HUES48 (cell line): ENCODE results near the gene EXOC8.

ENCODE experiments used
- H3K27ac ChIP-seq: one replicate; pipeline ENCODE4 v1.7.0; 2013; ENCODE audit warnings: low read depth, low read length, inconsistent platforms
- H3K27me3 ChIP-seq: 2 replicates; pipeline ENCODE4 v1.6.1; 2013; ENCODE audit warnings: mild to moderate bottlenecking, low read length; ENCODE audit not compliant: control insufficient read depth, insufficient read depth
- H3K36me3 ChIP-seq: 2 replicates; pipeline ENCODE4 v1.6.1; 2013; ENCODE audit warnings: low read length; ENCODE audit not compliant: control insufficient read depth, insufficient read depth
- H3K4me1 ChIP-seq: 2 replicates; pipeline ENCODE4 v1.6.1; 2013; ENCODE audit warnings: mild to moderate bottlenecking, low read length; ENCODE audit not compliant: control insufficient read depth, insufficient read depth
- H3K4me3 ChIP-seq: 2 replicates; pipeline ENCODE4 v1.5.1; 2013; ENCODE audit warnings: mild to moderate bottlenecking, low read depth, low read length
- H3K9ac ChIP-seq: 2 replicates; pipeline ENCODE4 v1.6.1; 2013; ENCODE audit warnings: mild to moderate bottlenecking, low read depth, low read length, moderate library complexity
- H3K9me3 ChIP-seq: 2 replicates; pipeline ENCODE4 v1.6.1; 2013; ENCODE audit warnings: low read length; ENCODE audit not compliant: control insufficient read depth, insufficient read depth

The EXOC8 gene

DNA sequence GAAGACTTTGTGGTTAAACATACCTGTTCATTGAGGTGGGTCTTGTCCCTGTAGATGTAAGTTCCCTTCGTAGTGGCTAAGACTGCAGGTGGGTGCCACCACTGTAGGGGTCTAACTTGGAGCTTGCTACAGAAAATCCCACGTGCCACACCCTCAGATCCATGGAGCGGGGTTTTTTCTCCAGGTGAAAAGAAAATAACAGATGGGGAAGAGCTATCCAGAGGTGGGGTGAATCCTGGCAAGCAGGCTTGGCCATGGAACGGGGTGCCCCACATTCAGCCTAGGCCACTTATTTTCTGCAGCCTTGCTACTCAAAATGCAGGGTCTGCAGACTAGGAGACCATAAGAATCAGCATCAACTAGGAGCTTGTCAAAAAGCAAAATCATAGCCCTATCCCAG lies 24.0 kb downstream of the EXOC8 start:
- Histone ChIP-seq H3K9me3 (no peaks in the 10 kb centered on the region), H3K27me3 (no peaks in the 10 kb centered on the region), H3K36me3 (no peaks in the 10 kb centered on the region), H3K4me1 (no peaks in the 10 kb centered on the region), H3K27ac (no peak overlapping the region), H3K4me3 (no peak overlapping the region), H3K9ac (no peak overlapping the region)

DNA sequence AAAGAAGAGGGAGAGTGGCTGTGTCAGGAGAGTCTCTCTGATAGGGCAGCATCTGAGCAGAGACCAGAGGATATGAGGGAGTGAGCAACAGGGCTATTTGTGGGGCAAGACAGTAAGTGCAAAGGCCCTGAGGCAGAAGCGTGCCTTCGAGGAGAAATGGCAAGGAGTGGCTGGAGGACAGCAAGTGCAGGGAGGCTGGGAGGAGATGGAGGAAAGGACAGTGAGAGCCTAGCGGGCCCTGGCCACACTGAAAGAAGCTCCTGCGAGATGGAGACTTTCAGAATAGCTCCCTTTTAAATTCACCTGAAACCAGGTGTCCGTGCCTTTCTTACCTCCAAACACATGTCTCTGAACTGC lies 25.2 kb downstream of the EXOC8 start:
- no peak overlapping the region for H3K9ac ChIP-seq
- no peaks in the 10 kb centered on the region for H3K36me3 ChIP-seq
- no peak overlapping the region for H3K4me3 ChIP-seq
- no peaks in the 10 kb centered on the region for H3K9me3 ChIP-seq
- no peaks in the 10 kb centered on the region for H3K27me3 ChIP-seq
- no peaks in the 10 kb centered on the region for H3K4me1 ChIP-seq
- no peak overlapping the region for H3K27ac ChIP-seq

DNA sequence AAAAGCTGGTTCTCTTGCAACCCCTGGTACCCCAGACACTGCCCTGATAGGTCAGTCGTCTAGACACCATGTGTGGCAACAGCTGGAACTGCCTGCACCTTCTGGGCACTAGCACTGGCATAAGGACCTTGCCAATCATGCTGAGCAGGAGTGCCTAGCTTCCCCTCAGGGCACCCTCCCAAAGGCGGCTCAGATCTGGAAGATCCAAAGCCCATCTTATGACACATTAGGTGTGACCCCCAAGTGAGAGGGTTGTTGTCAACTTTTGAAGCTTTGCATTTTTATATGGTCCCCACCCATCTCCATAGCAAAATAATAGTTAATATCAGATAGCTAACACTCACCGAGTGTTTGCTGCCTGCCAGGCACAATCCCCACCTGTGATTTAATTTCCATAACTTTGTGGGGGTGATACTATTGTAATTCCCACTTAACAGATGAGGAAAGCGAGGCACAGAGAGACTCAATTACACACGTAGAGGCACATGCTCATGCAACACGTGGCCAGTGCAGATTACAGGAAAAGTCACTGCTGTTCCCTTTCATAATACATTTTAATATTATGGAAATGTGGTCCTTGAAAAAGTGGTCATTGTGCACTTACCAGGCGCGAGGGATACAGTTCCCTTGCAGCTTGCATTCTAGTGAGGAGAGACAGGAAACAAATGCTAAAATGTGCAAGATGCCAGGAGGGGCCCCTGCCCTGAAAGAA lies 25.8 kb downstream of the EXOC8 start:
- no peaks in the 10 kb centered on the region for H3K36me3 ChIP-seq
- no peak overlapping the region for H3K9ac ChIP-seq

DNA sequence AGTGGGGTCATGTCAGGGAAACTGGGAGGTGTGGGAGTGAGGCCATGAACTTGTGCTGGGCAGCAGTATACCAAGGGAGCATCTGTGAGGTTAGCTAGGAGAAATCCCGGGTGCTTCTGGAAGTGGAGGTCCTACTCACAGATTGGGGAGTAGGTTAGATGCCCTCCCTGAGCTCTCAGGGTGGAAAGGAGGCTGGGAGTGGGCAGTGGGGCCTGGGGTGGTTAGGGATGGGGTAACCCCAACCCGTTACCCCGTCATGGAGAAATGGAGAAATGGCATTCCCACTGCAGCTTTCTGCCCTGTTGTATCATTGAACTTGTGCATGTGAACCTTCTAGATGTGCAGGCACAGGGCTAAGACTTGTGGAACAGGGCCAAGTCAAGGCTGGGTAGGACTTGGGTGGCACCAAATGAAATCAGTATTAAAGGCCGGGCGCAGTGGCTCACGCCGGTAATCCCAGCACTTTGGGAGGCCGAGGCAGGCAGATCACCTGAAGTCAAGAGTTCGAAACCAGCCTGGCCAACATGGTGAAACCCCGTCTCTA lies 27.2 kb downstream of the EXOC8 start:
- Histone ChIP-seq H3K27me3 (no peaks in the 10 kb centered on the region), H3K4me3 (no peak overlapping the region), H3K9me3 (no peaks in the 10 kb centered on the region), H3K27ac (no peak overlapping the region), H3K36me3 (no peaks in the 10 kb centered on the region), H3K4me1 (no peaks in the 10 kb centered on the region), H3K9ac (no peak overlapping the region)

More for the DNA sequence above, 25.8 kb downstream of the EXOC8 start:
- Histone ChIP-seq H3K4me1 (no peaks in the 10 kb centered on the region), H3K27me3 (no peaks in the 10 kb centered on the region), H3K27ac (no peak overlapping the region), H3K4me3 (no peak overlapping the region), H3K9me3 (no peaks in the 10 kb centered on the region)

DNA sequence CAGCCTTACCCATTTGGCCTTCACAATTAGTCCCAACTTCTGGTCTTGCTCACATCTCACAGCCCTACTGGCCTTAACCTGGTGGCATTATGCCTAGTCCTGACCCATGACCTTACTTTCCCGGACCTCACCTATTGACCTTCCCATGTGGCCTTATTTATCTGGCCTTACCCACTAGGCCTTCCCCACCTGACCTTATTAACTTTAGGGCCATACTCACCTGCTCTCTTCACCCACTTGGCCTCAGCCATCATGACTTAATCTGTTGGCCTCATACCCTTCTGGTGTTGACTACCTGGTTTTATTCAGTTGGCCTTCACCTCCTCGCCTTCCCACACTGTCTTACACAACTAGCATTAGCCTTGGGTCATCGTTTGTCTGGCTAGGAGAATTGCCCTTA lies 35.7 kb downstream of the EXOC8 start:
- H3K4me3 ChIP-seq: no peak overlapping the region
- H3K36me3 ChIP-seq: no peaks in the 10 kb centered on the region
- no peaks in the 10 kb centered on the region for H3K27me3 ChIP-seq
- H3K9me3 ChIP-seq: no peaks in the 10 kb centered on the region
- no peak overlapping the region for H3K27ac ChIP-seq
- no peak overlapping the region for H3K9ac ChIP-seq
- no peaks in the 10 kb centered on the region for H3K4me1 ChIP-seq

DNA sequence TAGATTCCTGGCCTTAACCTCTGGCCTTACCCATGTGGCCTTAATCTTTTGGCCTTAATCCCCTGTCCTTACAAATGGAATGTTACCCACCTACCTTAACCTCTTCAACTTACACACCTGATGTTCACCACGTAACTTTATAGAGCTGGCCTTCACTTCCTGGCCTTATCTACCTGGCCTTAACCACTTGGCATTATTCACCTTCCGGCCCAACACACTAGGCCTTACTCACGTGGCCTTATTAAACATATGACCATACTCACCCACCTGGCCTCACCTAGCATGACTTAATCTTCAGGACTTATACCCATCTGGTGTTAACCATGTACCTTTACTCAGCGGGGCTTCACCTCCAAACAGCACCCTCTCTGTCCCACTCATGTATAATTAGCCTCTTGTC lies 41.7 kb downstream of the EXOC8 start:
- Histone ChIP-seq H3K4me1 (no peaks in the 10 kb centered on the region), H3K36me3 (no peaks in the 10 kb centered on the region), H3K9ac (no peak overlapping the region), H3K4me3 (no peak overlapping the region), H3K27me3 (no peaks in the 10 kb centered on the region), H3K9me3 (no peaks in the 10 kb centered on the region), H3K27ac (no peak overlapping the region)

DNA sequence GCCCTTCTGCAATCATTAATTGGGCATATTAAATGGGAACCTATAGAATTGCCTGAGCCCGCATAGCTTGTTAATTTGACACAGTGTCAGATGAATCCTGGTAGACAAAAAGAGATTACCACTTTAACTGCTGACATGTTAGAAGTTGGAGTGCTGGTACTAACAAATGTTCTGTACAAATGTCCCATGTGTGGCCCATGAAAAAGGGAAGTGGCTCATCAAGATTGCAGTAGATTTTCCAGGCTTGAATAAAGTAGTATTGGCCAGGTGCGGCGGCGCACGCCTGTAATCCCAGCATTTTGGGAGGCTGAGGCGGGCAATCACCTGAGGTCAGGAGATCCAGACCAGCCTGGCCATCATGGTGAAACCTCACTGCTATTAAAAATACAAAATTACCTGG lies 51.0 kb downstream of the EXOC8 start:
- Histone ChIP-seq H3K36me3 (no peaks in the 10 kb centered on the region), H3K9me3 (no peaks in the 10 kb centered on the region), H3K27me3 (no peaks in the 10 kb centered on the region), H3K27ac (no peak overlapping the region), H3K4me1 (no peaks in the 10 kb centered on the region), H3K4me3 (no peak overlapping the region), H3K9ac (no peak overlapping the region)

DNA sequence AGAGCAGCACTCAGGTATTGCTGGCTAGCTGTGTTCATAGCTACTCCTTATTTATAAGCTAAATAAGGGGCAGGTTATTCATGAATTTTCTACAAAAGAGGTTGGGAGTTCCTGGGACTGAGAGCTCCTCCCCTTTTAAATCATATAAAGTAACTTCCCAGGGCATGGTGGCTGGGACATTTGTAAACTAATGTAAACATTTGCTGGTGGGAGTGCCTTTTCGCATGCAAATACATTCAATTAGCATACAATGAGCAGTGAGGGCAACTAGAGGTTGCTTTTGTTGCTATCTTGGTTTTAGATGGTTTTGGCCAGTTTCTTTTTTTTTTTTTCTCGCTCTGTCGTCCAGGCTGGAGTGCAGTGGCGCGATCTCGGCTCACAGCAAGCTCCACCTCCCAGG lies 53.2 kb downstream of the EXOC8 start:
- H3K36me3 ChIP-seq: no peaks in the 10 kb centered on the region
- H3K9me3 ChIP-seq: no peaks in the 10 kb centered on the region
- H3K9ac ChIP-seq: no peak overlapping the region
- H3K27ac ChIP-seq: no peak overlapping the region
- no peaks in the 10 kb centered on the region for H3K27me3 ChIP-seq
- H3K4me1 ChIP-seq: no peaks in the 10 kb centered on the region
- H3K4me3 ChIP-seq: no peak overlapping the region
